HepG2 (cell line): ENCODE results near the gene FAM89B. TPM values are rescaled to one million over a fixed set of nuclear protein-coding genes. Genes with fewer than 3 reads are reported as not detected.

Experiments used
- ATAC-seq: fragments of 200-7000 bp; cut with Tn5 transposase; 3 replicates; pipeline ENCODE4 v1.9.1; 2020; ENCODE audit warnings: mild to moderate bottlenecking, moderate library complexity
- BruUV-seq: library from RNA; stranded (reverse); fragments of 400-500 nt; replicated peaks from 2 replicates; lab custom pipeline; 2021; lab: Mats Ljungman, UMichigan
- CTCF ChIA-PET: fragments of 300-600 bp; formaldehyde crosslinking; extraction: SDS; loops from one replicate; lab custom pipeline; 2021; ENCODE audit warnings: low total read pairs, inconsistent platforms, low intra/inter-chr PET ratio; lab: Yijun Ruan, JAX
- POLR2A ChIA-PET: fragments of 350-600 bp; sonication (Branson Sonifier 250); formaldehyde crosslinking; loops from one replicate; lab custom pipeline; 2020; ENCODE audit warnings: antibody characterized with exemption, inconsistent platforms; lab: Yijun Ruan, JAX
- DNase-seq: peaks from one replicate; pipeline ENCODE4 v3.0.0-alpha.2; 2015; ENCODE audit warnings: low spot score
- FAIRE-seq: peaks from 3 replicates; lab custom pipeline; 2011; peaks lifted over from hg19 to GRCh38; lab: Jason Lieb, UNC
- H2AFZ ChIP-seq: one replicate; pipeline ENCODE4 v1.6.1; 2011; ENCODE audit warnings: low read length, inconsistent platforms
- H3K27ac ChIP-seq: fragments of 300-600 bp; 3 replicates; pipeline ENCODE4 v1.8.0; 2011; ENCODE audit warnings: mixed run types, mild to moderate bottlenecking, mixed read lengths, low read length, inconsistent platforms; ENCODE audit not compliant: insufficient read depth; ENCODE audit errors: extremely low read length
- H3K27me3 ChIP-seq, 2 experiments: fragments of 200-600 bp in 1 of 2; 2 replicates in 1 of 2; 3 replicates in 1 of 2; pipeline versions ENCODE4 v1.6.0 to v1.8.0; 2011; ENCODE audit warnings: low read length in 2 of 2, mild to moderate bottlenecking in 2 of 2, moderate library complexity in 2 of 2, inconsistent platforms in 1 of 2; ENCODE audit not compliant: insufficient read depth in 2 of 2, control insufficient read depth in 1 of 2
- H3K36me3 ChIP-seq, 2 experiments: fragments of 200-600 bp in 1 of 2; replicated peaks in 1 of 2; 2 replicates in 1 of 2; 3 replicates in 1 of 2; pipeline versions ENCODE4 v1.5.1 to v1.8.0; 2011; ENCODE audit warnings: low read length in 2 of 2, inconsistent platforms in 1 of 2; ENCODE audit not compliant: insufficient read depth in 2 of 2, control insufficient read depth in 1 of 2
- H3K4me1 ChIP-seq: 2 replicates; pipeline ENCODE4 v1.5.1; 2012; ENCODE audit warnings: low read length, inconsistent platforms; ENCODE audit not compliant: insufficient read depth
- H3K4me2 ChIP-seq: 2 replicates; pipeline ENCODE4 v1.6.0; 2011; ENCODE audit warnings: low read depth, low read length, inconsistent platforms
- H3K4me3 ChIP-seq, 3 experiments: fragments of 200-600 bp in 1 of 3; sonication (generic), shearing (Covaris generic) in 1 of 3; replicated peaks in 1 of 3; 2 replicates each; pipeline ENCODE4 v1.5.1; 2011 to 2016; ENCODE audit warnings: low read length in 3 of 3, inconsistent platforms in 2 of 3, low read depth in 2 of 3, mild to moderate bottlenecking in 2 of 3, control low read depth in 1 of 3, mixed read lengths in 1 of 3; ENCODE audit not compliant: insufficient read depth in 1 of 3
- H3K79me2 ChIP-seq: one replicate; pipeline ENCODE4 v1.6.1; 2011; ENCODE audit warnings: low read length, inconsistent platforms; ENCODE audit not compliant: insufficient read depth
- H3K9ac ChIP-seq: 2 replicates; pipeline ENCODE4 v1.6.0; 2011; ENCODE audit warnings: mild to moderate bottlenecking, low read depth, low read length, inconsistent platforms; ENCODE audit not compliant: insufficient read depth
- H3K9me3 ChIP-seq: 2 replicates; pipeline ENCODE4 v1.5.1; 2012; ENCODE audit warnings: mild to moderate bottlenecking, low read length
- H4K20me1 ChIP-seq: 2 replicates; pipeline ENCODE4 v1.6.0; 2011; ENCODE audit warnings: inconsistent platforms, mild to moderate bottlenecking, low read length, moderate library complexity; ENCODE audit not compliant: insufficient read depth
- CREB1 ChIP-seq, 2 experiments: fragments of 450-650 bp in 1 of 2; IDR thresholded peaks; 2 replicates each; pipeline ENCODE4 v1.6.1; 2016 to 2017; ENCODE audit warnings: control low read depth in 1 of 2, mild to moderate bottlenecking in 1 of 2, missing compliant biosample characterization in 1 of 2, missing genetic modification characterization in 1 of 2
- GATAD2A ChIP-seq: IDR thresholded peaks from 2 replicates; pipeline ENCODE4 v1.6.1; 2016
- HDAC1 ChIP-seq: sonication (generic); formaldehyde crosslinking; IDR thresholded peaks from 2 replicates; pipeline ENCODE4 v1.5.1; 2020; ENCODE audit warnings: mild to moderate bottlenecking, missing genetic modification reagents
- HDAC2 ChIP-seq: sonication (generic); formaldehyde crosslinking; IDR thresholded peaks from 2 replicates; pipeline ENCODE4 v1.4.0; 2020; ENCODE audit warnings: missing genetic modification reagents
- HINFP ChIP-seq: sonication (generic); formaldehyde crosslinking; IDR thresholded peaks from 2 replicates; pipeline ENCODE4 v1.4.0; 2020; ENCODE audit warnings: low read depth, mild to moderate bottlenecking, missing genetic modification reagents
- MIXL1 ChIP-seq: IDR thresholded peaks from 2 replicates; pipeline ENCODE4 v1.6.1; 2016
- RBM22 ChIP-seq: fragments of 200-400 bp; formaldehyde crosslinking; optimal IDR thresholded peaks from 2 replicates; pipeline ENCODE3; 2017; ENCODE audit warnings: mild to moderate bottlenecking, low read length, moderate library complexity
- RXRA ChIP-seq: sonication (generic); formaldehyde crosslinking; IDR thresholded peaks from 2 replicates; pipeline ENCODE4 v1.5.1; 2020; ENCODE audit warnings: missing genetic modification reagents
- TEF ChIP-seq: sonication (generic); formaldehyde crosslinking; IDR thresholded peaks from 2 replicates; pipeline ENCODE4 v1.5.0; 2020; ENCODE audit warnings: missing genetic modification reagents
- UBTF ChIP-seq: sonication (generic); formaldehyde crosslinking; IDR thresholded peaks from 2 replicates; pipeline ENCODE4 v1.4.0; 2020; ENCODE audit warnings: mild to moderate bottlenecking, missing genetic modification reagents
- ZBTB33 ChIP-seq: sonication (generic); formaldehyde crosslinking; IDR thresholded peaks from 2 replicates; pipeline ENCODE4 v1.4.0; 2020; ENCODE audit warnings: missing genetic modification reagents
- ZBTB38 ChIP-seq: sonication (generic); formaldehyde crosslinking; IDR thresholded peaks from 2 replicates; pipeline ENCODE4 v1.5.1; 2020; ENCODE audit warnings: mild to moderate bottlenecking, missing genetic modification reagents
- ZNF282 ChIP-seq: fragments of 450-650 bp; IDR thresholded peaks from 2 replicates; pipeline ENCODE4 v1.6.1; 2018; ENCODE audit not compliant: partially characterized antibody
- ZNF660 ChIP-seq: sonication (generic); formaldehyde crosslinking; IDR thresholded peaks from 2 replicates; pipeline ENCODE4 v1.5.1; 2020; ENCODE audit warnings: mild to moderate bottlenecking, low read depth, missing genetic modification reagents, borderline replicate concordance
- ZSCAN25 ChIP-seq: sonication (generic); formaldehyde crosslinking; IDR thresholded peaks from 2 replicates; pipeline ENCODE4 v1.8.0; 2022; ENCODE audit warnings: mild to moderate bottlenecking, missing genetic modification reagents
- WGBS: methylation state at CpG from one replicate; pipeline ENCODE4 v1.1.6; 2017; ENCODE audit warnings: low lambda C conversion rate; 5-methylcytosine and 5-hydroxymethylcytosine counted together
- in situ Hi-C: cut with HindIII; loops from 2 replicates; pipeline ENCODE4 v1.10.0; 2017; ENCODE audit warnings: low pct_unique_long_range_greater_than_20kb; ENCODE audit not compliant: extremely low pct_ligation_motif_present
- intact Hi-C: fragments of 100-400 bp; cut with micrococcal nuclease; formaldehyde crosslinking; loops from one replicate; pipeline ENCODE4 v1.10.0; 2022; ENCODE audit not compliant: unreplicated experiment
- polyA plus RNA-seq, 8 experiments: library from polyadenylated mRNA; depleted of rRNA in 3 of 8; stranded (reverse) in 7 of 8; unstranded in 1 of 8; fragments of >200 nt; fragmentation: Illumina TruSeq in 4 of 8; extraction: Trizol in 4 of 8; gene quantifications; 2 replicates each; pipeline versions ENCODE4 v1.2.1 to v1.2.3, GENCODE V29; 2011 to 2016; ENCODE audit warnings: low read depth in 4 of 8, missing spikeins in 1 of 8, mixed read lengths in 1 of 8; ENCODE audit not compliant: insufficient read depth in 1 of 8
- total RNA-seq, 5 experiments: library from RNA; depleted of rRNA; stranded (reverse); fragments of >200 nt; fragmentation: Illumina TruSeq; extraction: Trizol; gene quantifications; 2 replicates each; pipeline ENCODE4 v1.2.3, GENCODE V29; 2016; ENCODE audit warnings: low read depth in 1 of 5

Gene FAM89B
- total and polyA plus RNA-seq, 2 of the 13 experiments (the other 11 are each of a cell fraction or from before 2014, with no cell fraction given), result 5.7 to 8.0 TPM

- FAIRE-seq (no peak), ATAC-seq (no peak; the same call in 2 of the 3 replicates), DNase-seq (no peak)
- peak overlapping the region; percentile 95 for H3K4me2 ChIP-seq
- intact Hi-C loops (no loop called here), in situ Hi-C loops (loop anchor here (5.0 kb wide), 1 partner anchor 37 kb away; the partner anchor contains the start of gene MAP3K11)
- no peaks in the 10 kb centered on the region; the same call in 1 of the 2 replicates for H4K20me1 ChIP-seq
- H3K9me3 ChIP-seq, result no peaks in the 10 kb centered on the region
- no peak overlapping the region for H3K27ac ChIP-seq
- H3K4me1 ChIP-seq, result peaks cover 54% of the 10 kb centered on the region
- ChIA-PET POLR2A (interaction anchor here (1.0 to 1.7 kb wide), 3 partner anchors 14 to 219 kb away, joined by 3 to 7 read pairs (median 3); no protein-coding TSS in a partner anchor), CTCF (interaction anchor here (1.8 kb wide), 1 partner anchor 13 kb away, joined by 16 read pairs; no protein-coding TSS in a partner anchor)
- H3K27me3 ChIP-seq, result no peaks in the 10 kb centered on the region; a peak in 1 of 5 replicates
- H2AFZ ChIP-seq, result no peak overlapping the region
- H3K79me2 ChIP-seq, result peaks cover 19% of the 10 kb centered on the region
- peak overlapping the region; percentile 61 to 77 (median 73); a peak in 5 of 6 replicates for H3K4me3 ChIP-seq
- no TSS peak for BruUV-seq
- 26% methylated on average over 8 of the region's 28 CpGs for WGBS
- peak overlapping the region; percentile 59; the same call in 1 of the 2 replicates for H3K9ac ChIP-seq
- peaks cover 3 to 5% of the 10 kb centered on the region in 2 experiments; a peak in 2 of 5 replicates for H3K36me3 ChIP-seq
- TF ChIP-seq CREB1 (IDR thresholded peaks at IDR 0.05) (no peak), CREB1 (CRISPR knock-in tag; IDR thresholded peaks at IDR 0.05) (no peak), MIXL1 (CRISPR knock-in tag) (no peak), TEF (CRISPR knock-in tag) (no peak), ZBTB33 (peak; percentile 17; the same call in 1 of the 2 replicates), ZNF282 (no peak), ZSCAN25 (peak; percentile 6; the same call in 1 of the 2 replicates), ZBTB38 (CRISPR knock-in tag) (0 out of 2 replicates have a peak, but pooled peaks have one; percentile 2), HDAC2 (CRISPR knock-in tag) (no peak; the same call in 1 of the 2 replicates), HDAC1 (CRISPR knock-in tag) (peak; percentile 24; the same call in 1 of the 2 replicates), GATAD2A (CRISPR knock-in tag) (no peak), ZNF660 (no peak), RXRA (CRISPR knock-in tag) (no peak), RBM22 (peak; percentile 66), UBTF (peak; percentile 3; the same call in 1 of the 2 replicates), HINFP (CRISPR knock-in tag) (0 out of 2 replicates have a peak, but pooled peaks have one; percentile 34)
Observed at GRCh38 chr11:65574811-65575567, 2.7 kb downstream of the FAM89B start.
